ENCODE results near the gene ASAP3.

DNA sequence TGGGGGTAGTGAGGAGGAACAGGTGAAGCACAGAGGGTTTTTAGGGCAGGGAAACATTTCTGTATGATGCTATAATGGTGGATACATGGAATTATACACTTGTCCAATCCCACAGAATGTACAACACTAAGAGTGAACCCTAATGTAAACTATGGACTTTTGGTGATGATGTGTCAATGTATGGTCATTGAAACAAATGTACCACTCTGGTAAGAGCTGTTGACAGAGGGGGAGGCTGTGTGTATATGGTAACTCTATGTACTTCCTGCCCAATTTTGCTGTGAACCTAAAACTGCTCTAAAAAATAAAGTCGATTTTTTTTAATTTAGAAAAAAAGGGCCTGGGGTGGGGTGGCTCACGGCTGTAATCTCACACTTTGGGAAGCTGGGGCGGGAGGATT is 22.9 kb downstream of the ASAP3 start:
- TF ChIP-seq, protein P1, sequence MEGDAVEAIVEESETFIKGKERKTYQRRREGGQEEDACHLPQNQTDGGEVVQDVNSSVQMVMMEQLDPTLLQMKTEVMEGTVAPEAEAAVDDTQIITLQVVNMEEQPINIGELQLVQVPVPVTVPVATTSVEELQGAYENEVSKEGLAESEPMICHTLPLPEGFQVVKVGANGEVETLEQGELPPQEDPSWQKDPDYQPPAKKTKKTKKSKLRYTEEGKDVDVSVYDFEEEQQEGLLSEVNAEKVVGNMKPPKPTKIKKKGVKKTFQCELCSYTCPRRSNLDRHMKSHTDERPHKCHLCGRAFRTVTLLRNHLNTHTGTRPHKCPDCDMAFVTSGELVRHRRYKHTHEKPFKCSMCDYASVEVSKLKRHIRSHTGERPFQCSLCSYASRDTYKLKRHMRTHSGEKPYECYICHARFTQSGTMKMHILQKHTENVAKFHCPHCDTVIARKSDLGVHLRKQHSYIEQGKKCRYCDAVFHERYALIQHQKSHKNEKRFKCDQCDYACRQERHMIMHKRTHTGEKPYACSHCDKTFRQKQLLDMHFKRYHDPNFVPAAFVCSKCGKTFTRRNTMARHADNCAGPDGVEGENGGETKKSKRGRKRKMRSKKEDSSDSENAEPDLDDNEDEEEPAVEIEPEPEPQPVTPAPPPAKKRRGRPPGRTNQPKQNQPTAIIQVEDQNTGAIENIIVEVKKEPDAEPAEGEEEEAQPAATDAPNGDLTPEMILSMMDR (IDR thresholded peaks at IDR 0.05; ENCODE audit: poor library complexity) = no peak
- TF ChIP-seq EZH2phosphoT487 (IDR thresholded peaks at IDR 0.05; ENCODE audit: low read depth, severe bottlenecking, unreplicated experiment) = no peak

Measured in hepatocyte (in vitro differentiated cells).